Right atrium auricular region (tissue), 2 donors: ENCODE data around the gene DNAJC6. TPM values are rescaled to one million over a fixed set of nuclear protein-coding genes. Genes with fewer than 3 reads are reported as not detected.
A peak's percentile ranks its signal among the peaks of the same experiment; 100 is the strongest.

ENCODE experiments used
- DNase-seq: peaks from one replicate; pipeline ENCODE4 v3.0.0-alpha.2; 2019; ENCODE audit warnings: low spot score
- H3K27ac ChIP-seq, 2 donors: fragments of 200-600 bp; sonication (generic); 1 replicate in 1 of 2; 2 replicates in 1 of 2; pipeline ENCODE4 v1.5.1; 2016 to 2019
- H3K27me3 ChIP-seq, 2 donors: fragments of 200-600 bp; sonication (generic); one replicate each; pipeline versions ENCODE4 v1.5.1 to v1.6.0; 2017 to 2019
- H3K36me3 ChIP-seq: fragments of 200-600 bp; sonication (generic); one replicate; pipeline ENCODE4 v1.5.1; 2016
- H3K4me1 ChIP-seq, 2 donors: fragments of 200-600 bp; sonication (generic); one replicate each; pipeline versions ENCODE4 v1.5.1 to v1.6.0; 2017 to 2019
- H3K4me3 ChIP-seq, 2 donors: fragments of 200-600 bp; sonication (generic); 1 replicate in 1 of 2; 2 replicates in 1 of 2; pipeline ENCODE4 v1.5.1; 2017 to 2019; ENCODE audit warnings: mild to moderate bottlenecking in 1 of 2, moderate library complexity in 1 of 2
- H3K9me3 ChIP-seq, 2 donors: fragments of 200-600 bp; sonication (generic); one replicate each; pipeline ENCODE4 v1.5.1; 2019
- total RNA-seq, 2 donors: library from RNA; depleted of rRNA; stranded (reverse); fragments of >200 nt; gene quantifications; one replicate each; pipeline ENCODE4 v1.1.0, GENCODE V29; 2016
- TF ChIP-seq, protein P1 (sequence below), 2 donors: fragments of 200-600 bp; sonication (generic); IDR thresholded peaks; one replicate each; pipeline ENCODE4 v1.5.1; 2019; ENCODE audit warnings: antibody characterized with exemption in 2 of 2

The DNAJC6 gene
- total RNA-seq, 2 donors from 2014 or later = 17.3 to 24.6 TPM

DNA sequence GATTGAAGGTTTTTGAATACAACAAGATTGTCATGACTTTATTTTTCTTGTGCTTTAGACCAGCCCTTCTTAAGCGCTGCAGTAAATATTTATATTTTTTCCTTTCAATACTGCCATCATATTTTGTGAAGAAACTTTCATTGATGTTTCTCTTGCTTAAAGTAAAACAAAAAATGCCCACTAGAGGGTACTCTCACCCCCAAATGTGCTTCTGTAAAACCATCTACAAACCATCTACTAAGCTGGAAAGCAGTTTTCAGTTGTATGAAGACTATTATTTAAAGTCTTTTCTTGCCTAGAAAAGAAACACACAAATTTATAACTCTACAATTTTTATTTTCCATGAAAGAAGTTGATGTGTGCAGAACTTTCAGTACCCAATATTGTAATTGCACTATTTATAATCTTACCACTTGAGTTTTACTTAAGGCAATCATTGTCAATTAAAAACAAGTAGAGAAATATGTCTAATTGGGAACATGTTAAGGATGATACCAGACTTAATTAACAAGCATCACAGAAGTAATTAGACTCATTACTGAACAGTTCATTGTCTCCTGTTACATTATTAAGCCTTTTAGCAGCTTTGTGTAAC lies 121.9 kb downstream of the DNAJC6 start:
- Histone ChIP-seq H3K9me3 (no peaks in the 10 kb centered on the region), H3K4me1 (peaks cover 0 to 10% of the 10 kb centered on the region in 2 donors), H3K27me3 (no peaks in the 10 kb centered on the region), H3K4me3 (no peak overlapping the region), H3K27ac (peak overlapping the region in 1 of 2 donors; percentile 61), H3K36me3 (peaks cover 26% of the 10 kb centered on the region)
- DNase-seq = no peak
- TF ChIP-seq, protein P1, sequence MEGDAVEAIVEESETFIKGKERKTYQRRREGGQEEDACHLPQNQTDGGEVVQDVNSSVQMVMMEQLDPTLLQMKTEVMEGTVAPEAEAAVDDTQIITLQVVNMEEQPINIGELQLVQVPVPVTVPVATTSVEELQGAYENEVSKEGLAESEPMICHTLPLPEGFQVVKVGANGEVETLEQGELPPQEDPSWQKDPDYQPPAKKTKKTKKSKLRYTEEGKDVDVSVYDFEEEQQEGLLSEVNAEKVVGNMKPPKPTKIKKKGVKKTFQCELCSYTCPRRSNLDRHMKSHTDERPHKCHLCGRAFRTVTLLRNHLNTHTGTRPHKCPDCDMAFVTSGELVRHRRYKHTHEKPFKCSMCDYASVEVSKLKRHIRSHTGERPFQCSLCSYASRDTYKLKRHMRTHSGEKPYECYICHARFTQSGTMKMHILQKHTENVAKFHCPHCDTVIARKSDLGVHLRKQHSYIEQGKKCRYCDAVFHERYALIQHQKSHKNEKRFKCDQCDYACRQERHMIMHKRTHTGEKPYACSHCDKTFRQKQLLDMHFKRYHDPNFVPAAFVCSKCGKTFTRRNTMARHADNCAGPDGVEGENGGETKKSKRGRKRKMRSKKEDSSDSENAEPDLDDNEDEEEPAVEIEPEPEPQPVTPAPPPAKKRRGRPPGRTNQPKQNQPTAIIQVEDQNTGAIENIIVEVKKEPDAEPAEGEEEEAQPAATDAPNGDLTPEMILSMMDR (IDR thresholded peaks at IDR 0.05) = peak; percentile 42 to 73

DNA sequence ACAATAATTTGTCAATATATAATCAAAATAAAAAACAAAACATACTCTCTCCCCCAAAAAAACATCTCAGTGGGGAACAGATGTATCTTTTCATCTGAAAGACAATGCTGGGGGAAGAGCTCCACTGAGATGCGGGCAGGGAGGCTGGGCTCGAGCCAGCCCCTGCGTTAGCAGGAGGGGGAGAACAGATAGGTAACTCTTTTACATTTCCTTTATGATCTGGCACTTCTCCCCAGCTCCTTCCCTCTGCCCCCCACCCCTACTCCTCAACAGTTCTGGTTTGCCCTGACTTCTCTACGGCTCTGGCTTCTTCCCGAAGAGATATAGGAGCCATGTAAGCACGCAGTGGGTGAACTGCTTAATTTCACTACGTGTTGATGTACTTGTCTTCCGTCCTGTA lies 123.6 kb downstream of the DNAJC6 start:
- no peak for DNase-seq
- Histone ChIP-seq H3K36me3 (peaks cover 9% of the 10 kb centered on the region), H3K4me1 (peaks cover 0 to 10% of the 10 kb centered on the region in 2 donors), H3K27ac (no peak overlapping the region), H3K9me3 (no peaks in the 10 kb centered on the region), H3K27me3 (no peaks in the 10 kb centered on the region), H3K4me3 (no peak overlapping the region)
- TF ChIP-seq, protein P1 (IDR thresholded peaks at IDR 0.05) = no peak

DNA sequence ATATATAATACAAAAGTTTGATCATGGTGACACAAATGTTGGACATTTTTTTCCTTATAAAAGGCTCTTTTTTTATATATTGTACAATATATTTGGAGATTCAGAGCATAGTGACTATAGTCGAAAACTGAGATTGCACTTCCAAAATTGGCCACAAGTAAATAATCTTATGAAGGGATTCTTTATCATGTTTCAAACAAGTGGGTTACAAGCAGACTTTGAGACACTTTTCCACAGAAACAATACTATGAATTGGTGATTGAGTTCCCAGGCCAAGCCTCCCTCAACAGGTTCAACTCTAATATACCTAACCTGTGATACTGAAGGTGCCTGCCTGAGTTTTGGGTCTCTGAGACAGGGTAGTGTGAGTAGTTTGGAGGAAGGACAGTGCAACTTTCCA lies 124.9 kb downstream of the DNAJC6 start:
- Histone ChIP-seq H3K27me3 (no peaks in the 10 kb centered on the region), H3K9me3 (no peaks in the 10 kb centered on the region), H3K27ac (no peak overlapping the region), H3K4me1 (peaks cover 0 to 10% of the 10 kb centered on the region in 2 donors), H3K36me3 (peaks cover 9% of the 10 kb centered on the region), H3K4me3 (no peak overlapping the region)
- TF ChIP-seq, protein P1 (IDR thresholded peaks at IDR 0.05) = no peak
- DNase-seq = no peak

DNA sequence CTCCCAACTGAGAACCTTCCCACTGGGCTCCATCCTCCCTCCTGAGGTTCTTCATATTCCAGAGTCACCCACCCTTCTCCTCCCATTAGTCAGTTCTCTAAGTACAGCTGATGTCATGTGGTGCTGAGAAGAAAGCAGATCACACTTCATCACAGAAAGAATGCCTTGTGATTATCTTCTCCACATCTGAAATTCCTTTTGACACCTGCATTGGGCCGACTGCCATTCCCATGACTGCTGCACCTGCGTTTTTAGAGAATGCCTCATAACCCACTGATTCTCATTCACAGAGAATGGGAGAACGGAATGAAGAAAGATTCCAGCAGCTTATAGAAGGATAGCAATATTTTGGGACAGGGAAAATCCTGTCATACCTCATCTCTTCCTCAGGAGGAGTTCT lies 125.4 kb downstream of the DNAJC6 start:
- Histone ChIP-seq H3K27me3 (no peaks in the 10 kb centered on the region), H3K9me3 (no peaks in the 10 kb centered on the region), H3K4me3 (no peak overlapping the region), H3K36me3 (peaks cover 9% of the 10 kb centered on the region), H3K4me1 (peaks cover 0 to 10% of the 10 kb centered on the region in 2 donors), H3K27ac (no peak overlapping the region)
- TF ChIP-seq, protein P1 (IDR thresholded peaks at IDR 0.05) = no peak
- DNase-seq = no peak

DNA sequence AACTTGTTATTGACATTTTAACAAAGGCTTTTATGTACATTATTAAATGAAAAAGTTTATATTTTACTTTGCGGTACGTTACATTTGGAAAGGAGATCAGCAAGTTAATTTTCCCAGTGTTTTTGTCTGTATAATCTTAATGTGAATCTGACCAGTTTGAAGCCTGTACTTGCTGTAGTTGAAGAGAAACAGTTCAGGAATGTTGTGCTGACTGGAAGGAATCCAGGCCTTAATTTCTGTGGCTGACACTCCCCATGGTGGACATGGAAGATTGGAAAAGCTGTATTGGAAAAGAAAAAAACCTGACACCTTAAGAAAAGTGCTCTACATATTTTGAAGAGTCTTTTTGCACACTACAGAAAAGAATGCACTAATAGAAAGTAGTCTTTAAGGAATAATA lies 126.6 kb downstream of the DNAJC6 start:
- no peak overlapping the region for H3K4me3 ChIP-seq
- no peaks in the 10 kb centered on the region for H3K27me3 ChIP-seq
- H3K4me1 ChIP-seq = peaks cover 0 to 9% of the 10 kb centered on the region in 2 donors
- no peaks in the 10 kb centered on the region for H3K9me3 ChIP-seq
- TF ChIP-seq, protein P1 (IDR thresholded peaks at IDR 0.05) = no peak
- H3K27ac ChIP-seq = no peak overlapping the region
- DNase-seq = no peak
- H3K36me3 ChIP-seq = peaks cover 9% of the 10 kb centered on the region

DNA sequence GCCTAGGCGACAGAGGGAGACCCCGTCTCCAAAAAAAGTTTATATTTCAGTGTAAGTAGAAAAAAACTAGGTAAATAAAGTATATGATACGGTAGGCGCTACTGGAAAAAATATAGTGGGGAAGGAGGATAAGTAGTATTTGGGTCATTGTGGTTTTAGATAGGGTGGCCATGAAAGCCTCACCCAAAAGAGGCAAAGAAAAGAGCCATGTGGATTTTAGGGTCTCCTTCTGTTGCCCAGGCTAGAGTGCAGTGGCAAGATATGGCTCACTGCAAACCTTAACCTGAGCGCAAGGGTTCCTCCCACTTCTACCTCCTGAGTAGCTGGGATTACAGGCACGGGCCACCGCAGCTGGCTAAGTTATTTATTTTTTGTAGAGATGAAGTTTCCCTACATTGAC lies 128.3 kb downstream of the DNAJC6 start:
- H3K9me3 ChIP-seq = no peaks in the 10 kb centered on the region
- TF ChIP-seq, protein P1 (IDR thresholded peaks at IDR 0.05) = no peak
- H3K36me3 ChIP-seq = no peaks in the 10 kb centered on the region
- no peak overlapping the region for H3K27ac ChIP-seq
- H3K27me3 ChIP-seq = no peaks in the 10 kb centered on the region
- no peak overlapping the region for H3K4me3 ChIP-seq
- no peak for DNase-seq
- H3K4me1 ChIP-seq = no peaks in the 10 kb centered on the region
